HG02885 (cell line): ENCODE data around the gene KLHL18.

ENCODE experiments used
- ATAC-seq: cut with Tn5 transposase; IDR thresholded peaks from one replicate; pipeline ENCODE4 v1.9.1; 2021; ENCODE audit warnings: mild to moderate bottlenecking; ENCODE audit not compliant: unreplicated experiment, poor library complexity

KLHL18 gene

GRCh38 chr3:47381317-47382157 lies 98.8 kb downstream of the KLHL18 start:
- peak; percentile 68 for ATAC-seq

GRCh38 chr3:47384425-47384824 lies 101.7 kb downstream of the KLHL18 start:
- ATAC-seq, result no peak

- ATAC-seq, result no peak
Observed at GRCh38 chr3:47385007-47385406, 102.3 kb downstream of the KLHL18 start.

- no peak for ATAC-seq
Observed at GRCh38 chr3:47385796-47386195, 103.1 kb downstream of the KLHL18 start.

GRCh38 chr3:47392933-47393332 lies 110.2 kb downstream of the KLHL18 start:
- ATAC-seq, result no peak

GRCh38 chr3:47394140-47394870 lies 111.6 kb downstream of the KLHL18 start:
- no peak for ATAC-seq

- ATAC-seq, result no peak
Observed at GRCh38 chr3:47394881-47395280, 112.1 kb downstream of the KLHL18 start.
